Stimulated activated CD4-positive, alpha-beta T cell treated with anti-CD3 and anti-CD28 coated beads, Interleukin-1b, Interleukin-23, amount 100 ng/mL, for 4 hours (primary cell): ENCODE results near the gene UBL3.

Experiments used
- DNase-seq, 2 donors: peaks; one replicate each; pipeline ENCODE4 v3.0.0-alpha.2; 2020; ENCODE audit warnings: low read depth in 2 of 2

The UBL3 gene

DNA sequence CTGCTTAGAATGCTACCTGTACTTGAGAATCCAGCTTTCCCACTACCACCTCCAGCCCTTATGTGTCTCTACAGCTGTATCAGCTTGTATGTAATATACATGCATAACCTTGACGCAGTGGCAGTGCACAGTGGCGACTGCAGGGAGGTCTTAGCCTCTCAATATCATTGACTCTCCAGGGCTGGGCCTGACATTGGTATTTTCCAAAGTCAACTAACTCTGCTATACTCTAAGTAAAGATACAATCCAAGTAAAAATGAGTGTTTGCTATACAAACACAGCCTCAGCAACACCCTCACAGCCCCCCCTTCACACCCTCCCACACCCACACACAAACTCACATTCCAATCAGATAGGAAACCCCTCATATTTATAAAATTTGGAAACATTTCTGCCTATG is 6.7 kb upstream of the UBL3 start:
- no peak for DNase-seq

DNA sequence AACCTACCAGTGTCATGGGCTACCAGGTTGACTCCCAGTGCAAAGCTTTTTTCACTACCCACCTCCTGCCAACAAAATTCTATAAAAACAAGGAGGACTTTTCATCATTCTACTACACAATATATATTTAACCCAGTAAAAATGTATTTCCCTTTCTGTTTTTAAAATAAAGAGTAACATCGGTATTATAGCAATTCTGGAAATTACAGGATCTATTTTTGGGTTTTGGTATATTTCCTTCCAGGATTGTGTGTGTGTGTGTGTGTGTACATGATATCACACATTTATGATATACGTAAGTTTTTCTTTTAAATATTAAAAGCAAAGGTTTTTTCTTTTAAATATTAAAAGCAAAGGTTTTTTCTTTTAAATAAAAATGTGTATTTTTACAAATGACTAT is 6.0 kb upstream of the UBL3 start:
- no peak for DNase-seq

DNA sequence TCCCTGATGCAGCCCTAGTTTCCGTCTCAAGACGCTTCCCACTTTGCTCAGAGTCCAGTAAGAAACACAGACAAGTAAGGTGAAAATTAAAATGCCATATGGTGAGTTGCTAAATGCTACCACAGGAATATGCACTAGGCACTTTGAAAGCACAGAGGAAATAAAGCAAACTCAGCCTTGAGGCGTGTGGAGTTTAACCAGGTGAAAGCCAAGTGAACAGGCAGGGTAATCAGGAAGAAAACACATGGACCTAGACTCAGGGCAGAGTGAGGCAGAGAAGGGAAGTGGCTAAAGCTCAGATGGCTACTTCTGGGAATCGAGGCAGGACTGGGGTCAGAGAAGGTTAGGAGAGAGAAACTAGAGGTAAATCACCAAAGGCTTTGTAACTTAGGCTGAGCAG is 5.4 kb upstream of the UBL3 start:
- DNase-seq: no peak

DNA sequence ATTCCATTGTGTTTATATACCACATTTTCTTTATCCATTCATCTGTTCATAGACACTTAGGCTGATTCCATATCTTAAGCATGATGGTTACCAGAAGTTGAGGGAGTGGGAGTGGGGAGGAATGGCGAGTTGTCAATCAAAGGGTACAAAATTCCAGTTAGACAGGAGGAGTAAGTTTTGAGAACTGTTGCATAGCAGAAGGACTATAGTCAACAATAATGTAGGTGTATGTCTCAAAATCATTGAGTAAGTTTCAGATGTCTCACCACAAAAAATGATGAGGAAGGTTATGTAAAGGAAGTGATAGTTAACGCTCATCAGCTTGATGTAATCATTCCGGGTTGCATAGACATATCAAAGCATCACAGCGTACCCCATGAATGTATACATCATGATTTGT is 4.6 kb upstream of the UBL3 start:
- no peak for DNase-seq

DNA sequence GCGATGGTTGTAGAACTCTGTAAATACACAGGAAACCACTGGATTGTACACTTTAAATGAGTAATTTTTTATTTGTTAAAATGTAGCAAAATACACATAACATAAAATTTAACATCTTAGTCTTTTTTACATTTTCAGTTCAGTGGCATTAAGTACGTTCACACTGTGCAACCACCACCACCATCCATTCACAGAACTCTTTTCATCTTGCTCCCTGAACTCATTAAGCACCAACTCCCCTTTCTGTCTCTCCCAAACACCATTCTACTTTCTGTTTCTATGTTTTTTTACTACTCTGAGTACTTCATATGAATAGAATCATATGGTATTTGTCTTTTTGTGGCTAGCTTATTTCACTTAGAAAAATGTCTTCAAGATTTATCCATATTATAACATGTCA is 2.7 kb upstream of the UBL3 start:
- no peak for DNase-seq

DNA sequence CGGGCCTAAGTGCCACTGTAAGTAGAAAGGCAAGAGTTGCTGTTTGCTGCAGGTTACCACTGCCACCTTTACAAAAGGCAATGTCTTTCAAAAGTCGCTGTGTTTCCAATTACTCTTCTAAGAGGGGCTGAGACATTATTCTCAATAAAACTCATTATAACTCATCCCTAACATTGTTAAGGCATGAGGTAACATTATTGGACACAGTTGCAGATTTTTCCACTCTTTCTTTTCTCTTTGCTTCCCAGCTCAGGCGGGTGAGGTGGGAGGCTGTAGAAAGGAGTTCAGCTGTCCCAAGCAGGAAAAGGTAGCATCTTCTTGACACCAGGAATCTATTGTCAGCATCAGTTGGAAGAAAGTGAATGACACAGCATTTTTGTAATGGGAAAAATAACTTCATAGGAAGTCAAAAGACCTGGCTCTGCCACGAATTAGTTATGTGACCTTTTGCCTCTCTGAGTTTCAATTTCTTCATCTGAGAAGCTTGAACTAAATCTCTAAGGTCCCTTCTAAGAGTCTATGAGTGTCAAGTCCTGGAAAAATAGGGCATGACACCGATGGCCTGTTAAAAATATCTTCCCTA is 2.1 kb upstream of the UBL3 start:
- no peak for DNase-seq

DNA sequence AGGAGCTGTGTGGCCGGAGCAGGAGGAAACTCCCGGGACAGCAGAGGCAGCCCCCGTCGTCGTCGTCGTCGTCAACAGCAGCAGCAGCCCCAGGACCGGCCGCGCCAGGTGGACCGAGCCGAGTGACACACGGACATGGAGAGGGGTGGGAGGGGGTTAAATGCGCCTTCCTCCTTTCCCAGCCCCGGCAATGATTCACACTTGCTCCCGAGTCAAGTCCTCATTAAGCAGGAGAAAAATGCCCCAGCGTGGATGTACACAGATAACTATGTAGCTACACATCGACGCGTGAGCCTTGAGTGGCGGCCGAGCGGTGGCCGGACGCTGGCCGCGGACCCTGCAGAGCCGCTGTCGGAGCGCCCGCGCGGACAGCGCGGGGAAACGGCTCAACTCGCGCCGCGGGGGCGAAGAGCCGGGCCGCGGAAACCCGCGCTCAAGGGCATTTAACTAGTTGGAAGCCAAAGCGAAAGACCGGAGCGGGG is 645 bp downstream of the UBL3 start:
- peak in 1 of 2 donors; percentile 6 for DNase-seq

DNA sequence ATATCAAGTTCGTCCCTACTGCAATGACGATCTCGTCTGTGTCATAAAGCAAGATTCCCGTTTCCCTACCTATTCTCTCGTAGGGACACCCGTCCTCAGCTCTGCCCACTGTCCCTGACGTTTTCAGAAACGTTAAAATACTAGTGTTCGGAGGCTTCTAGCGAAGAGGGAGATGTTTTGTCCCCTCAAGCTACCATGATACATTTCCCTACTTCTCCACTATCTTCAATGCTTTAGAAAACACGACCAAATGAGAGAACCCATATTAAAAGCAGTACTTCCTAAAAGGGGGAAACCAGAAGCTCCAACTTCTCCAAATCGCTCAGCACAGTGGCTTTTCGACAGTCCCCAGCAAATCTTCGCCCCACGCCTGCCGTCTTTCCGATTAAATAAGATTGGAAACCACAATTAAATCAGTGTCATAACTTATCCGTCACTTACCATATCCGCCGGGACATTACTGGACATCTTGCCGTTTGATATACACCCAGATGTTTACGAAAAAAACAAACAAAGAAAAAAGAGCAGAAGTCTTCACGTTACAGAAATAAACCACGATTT is 1.3 kb downstream of the UBL3 start:
- no peak for DNase-seq

DNA sequence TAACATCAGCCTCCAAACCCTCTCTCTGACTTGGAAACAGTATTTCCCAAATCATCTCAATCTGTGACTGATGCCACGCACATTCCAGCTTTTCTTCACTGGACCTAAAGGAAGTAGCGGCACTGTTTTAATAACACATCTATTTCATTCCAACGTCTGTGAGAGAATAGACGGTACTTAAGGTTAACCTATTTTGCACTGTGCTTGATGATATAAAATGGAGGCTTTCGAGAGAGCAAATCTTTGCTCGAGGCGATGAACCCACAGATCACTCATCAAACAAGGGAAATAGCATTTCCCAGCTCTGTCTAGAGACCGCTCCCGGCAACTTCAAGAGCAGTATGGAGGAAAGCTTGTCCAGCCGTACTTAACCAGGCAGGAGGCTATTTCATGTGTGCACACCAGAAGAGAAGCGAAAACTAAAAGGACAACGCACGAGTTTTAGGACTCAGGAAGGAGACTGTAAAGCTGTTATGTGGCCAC is 2.9 kb downstream of the UBL3 start:
- no peak for DNase-seq

DNA sequence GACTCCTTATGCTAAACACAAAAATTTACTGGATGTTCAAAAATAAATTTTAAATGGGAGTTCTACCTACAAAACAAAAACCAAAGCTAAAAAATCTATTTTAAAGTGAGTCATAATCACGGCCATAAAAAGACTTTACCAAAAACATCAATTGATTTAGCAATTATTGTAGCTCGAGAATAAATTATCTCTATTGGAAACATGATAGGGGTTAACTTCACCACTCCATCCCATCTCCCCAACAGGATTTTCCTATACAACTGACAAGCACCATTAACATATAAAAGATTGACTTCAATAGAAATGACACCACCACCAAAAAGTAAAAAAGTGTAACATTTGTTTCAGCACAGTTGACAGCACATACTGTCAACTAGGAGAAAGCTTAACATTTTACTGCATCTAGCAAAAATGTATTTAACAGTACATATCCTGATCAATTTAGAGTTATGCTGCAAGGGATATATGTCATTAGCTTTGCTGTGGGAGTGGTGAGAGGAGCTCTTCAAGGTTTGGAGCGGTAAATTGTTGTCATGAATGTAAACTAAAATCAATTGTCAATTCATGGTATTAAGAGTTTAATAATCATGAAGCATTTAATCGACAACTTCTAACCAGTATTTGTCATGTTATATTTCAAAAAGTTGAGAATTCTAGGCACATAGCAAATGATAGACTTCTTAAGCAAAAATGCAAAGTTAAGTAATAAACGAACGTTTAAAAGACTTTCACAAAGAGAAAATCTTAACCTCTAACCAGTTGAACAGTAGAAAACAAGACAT is 3.8 kb downstream of the UBL3 start:
- no peak for DNase-seq

DNA sequence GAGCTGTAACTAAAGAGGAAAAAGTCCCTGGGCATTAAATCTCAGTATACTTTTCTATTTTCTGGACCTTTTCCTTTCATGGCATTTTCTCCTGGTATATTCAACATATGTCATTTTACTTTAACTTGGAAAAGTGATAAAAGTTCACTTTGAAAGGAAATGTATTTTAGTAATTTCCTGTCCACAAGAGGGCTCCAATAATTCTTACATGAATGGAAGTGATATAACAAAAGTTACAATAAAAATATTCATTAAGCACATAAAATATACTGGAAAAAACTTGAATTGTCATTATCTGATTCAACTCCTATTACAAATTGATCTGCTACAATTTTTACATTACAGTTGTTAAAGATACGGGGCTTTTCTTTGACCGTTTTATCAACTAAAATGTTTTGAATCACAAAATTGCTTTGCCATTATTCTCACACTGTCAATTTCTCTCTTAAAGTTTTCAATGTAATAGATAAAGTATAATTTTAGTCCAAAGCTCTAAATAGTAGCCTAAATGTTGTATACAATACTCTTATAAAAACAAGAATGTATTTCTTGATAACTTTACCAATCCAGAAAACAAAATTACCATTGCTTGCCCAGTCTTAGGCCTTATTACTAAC is 4.9 kb downstream of the UBL3 start:
- DNase-seq: no peak

DNA sequence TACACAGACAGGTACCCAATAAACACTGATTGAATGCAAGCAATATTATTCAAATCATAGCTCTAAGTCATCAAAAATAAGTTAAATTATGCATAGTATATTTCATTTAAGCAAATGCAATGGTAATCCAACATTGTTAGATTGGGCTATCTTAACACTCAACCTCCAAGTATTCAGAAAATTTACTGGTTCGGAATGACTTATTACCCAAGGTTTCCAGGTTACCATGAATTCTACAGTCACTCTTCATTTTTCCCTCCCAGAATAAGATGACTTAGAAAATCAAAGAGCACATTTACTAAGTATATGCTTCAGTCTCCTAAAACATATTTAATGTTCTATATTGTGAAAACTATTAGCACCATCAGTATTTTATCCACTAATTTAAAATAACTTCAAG is 6.0 kb downstream of the UBL3 start:
- DNase-seq: no peak

DNA sequence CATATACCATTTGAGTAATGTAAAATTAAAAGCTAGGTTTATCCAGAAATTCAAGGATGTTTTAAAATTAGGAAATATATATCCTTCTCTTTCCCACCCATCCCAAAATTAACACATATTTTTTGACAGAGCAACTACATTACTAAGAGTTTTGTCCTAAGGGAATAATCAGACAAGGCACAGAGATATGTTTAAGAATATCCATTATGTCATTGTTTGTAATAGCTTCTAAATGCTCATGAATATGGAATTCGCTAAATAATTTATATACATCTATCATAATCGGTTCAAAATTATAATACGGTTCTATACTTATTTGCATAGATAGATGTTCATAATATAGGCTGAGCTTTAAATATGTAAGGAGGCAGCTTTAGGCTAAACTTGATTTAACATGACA is 9.8 kb downstream of the UBL3 start:
- no peak for DNase-seq

DNA sequence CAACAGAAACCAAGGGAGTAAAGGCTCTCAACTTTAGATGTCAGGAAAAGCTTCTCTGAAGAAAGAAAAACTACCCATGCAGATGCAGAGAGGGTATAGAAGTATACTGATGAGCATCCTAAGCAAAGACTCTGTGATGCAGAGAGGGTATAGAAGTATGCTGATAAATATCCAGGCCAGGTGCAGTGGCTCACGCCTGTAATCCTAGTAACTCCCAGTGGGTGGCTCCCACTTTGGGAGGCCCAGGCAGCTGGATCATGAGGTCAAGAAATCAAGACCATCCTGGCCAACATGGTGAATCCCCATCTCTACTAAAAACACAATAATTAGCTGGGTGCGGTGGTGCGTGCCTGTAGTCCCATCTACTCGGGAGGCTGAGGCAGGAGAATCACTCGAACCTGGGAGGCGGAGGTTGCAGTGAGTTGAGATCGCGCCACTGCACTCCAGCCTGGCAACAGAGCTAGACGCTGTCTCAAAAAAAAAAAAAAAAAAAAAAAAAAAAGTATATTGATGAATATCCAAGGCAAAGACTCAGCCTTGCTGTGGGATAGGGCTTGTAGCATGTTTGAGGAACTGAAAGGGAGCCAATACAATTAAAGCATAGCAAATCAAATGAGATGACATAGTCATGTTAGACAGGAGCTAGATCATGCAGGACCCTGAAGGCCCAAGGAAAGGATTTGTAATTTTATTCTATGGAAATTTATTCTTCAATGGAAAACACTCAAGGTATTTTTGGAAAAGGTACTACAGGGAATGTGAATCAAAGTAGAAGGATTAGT is 14.9 kb downstream of the UBL3 start:
- DNase-seq: no peak

DNA sequence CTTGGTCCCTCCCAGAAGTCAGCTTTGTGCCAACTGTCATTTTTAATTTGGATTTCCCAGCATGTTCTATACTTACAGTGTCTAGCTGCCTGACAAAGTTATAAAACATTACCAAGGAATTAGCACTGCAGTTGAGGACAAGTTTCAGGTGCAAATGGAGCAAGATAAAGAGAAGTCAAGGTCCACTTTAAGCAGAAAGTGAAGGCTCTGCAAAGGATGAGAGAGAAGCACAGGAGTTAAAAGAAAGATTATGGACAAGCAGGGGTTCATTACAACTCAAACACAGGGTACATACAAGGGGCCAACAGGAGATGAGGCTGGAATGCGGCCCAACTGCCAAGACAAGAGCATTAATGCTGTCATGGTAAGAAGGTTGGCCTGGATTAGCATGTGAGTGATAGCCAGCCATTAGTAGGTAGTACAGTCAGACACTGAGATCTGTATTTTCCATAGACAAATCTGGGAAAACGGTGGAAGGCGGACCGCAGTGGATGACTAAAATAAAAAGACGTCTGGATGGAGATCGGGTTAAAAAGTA is 17.6 kb downstream of the UBL3 start:
- no peak for DNase-seq

DNA sequence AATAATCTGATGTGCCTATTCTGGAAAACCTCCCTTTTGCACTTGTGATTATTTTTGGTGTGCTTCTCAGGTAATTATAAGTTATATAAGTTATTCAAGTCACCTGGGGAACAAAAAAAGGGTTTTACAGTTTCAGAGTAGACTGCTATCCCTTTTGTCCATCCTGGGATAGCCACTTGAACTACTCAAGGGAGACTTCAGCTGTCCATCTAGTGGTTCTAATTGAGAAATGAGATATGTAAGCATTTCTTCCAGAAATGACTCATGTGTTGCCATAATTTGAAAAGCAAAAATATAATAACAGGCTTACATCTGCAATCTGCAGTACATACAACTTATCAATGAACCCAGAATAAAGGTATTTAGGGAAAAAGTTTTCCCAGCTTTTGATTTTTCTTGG is 20.4 kb downstream of the UBL3 start:
- DNase-seq: no peak

DNA sequence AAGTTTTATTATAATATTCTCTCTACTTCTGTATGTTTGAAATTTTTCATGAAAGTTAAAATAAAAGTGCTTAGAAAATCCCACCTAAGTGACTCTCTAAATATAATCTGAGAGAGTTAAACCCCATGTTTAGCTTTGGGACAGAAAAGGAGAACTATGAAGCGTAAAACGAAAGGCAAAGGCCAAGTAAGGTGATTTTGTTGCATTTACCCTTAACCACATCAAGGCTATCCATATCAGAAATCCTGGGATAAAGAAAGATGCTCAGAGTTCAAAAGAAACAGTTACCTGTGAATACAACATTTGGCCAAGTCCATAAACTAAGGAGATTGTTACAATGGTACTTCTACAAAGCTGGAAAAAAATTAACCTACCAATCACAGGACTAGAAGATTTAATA is 31.3 kb downstream of the UBL3 start:
- DNase-seq: no peak

DNA sequence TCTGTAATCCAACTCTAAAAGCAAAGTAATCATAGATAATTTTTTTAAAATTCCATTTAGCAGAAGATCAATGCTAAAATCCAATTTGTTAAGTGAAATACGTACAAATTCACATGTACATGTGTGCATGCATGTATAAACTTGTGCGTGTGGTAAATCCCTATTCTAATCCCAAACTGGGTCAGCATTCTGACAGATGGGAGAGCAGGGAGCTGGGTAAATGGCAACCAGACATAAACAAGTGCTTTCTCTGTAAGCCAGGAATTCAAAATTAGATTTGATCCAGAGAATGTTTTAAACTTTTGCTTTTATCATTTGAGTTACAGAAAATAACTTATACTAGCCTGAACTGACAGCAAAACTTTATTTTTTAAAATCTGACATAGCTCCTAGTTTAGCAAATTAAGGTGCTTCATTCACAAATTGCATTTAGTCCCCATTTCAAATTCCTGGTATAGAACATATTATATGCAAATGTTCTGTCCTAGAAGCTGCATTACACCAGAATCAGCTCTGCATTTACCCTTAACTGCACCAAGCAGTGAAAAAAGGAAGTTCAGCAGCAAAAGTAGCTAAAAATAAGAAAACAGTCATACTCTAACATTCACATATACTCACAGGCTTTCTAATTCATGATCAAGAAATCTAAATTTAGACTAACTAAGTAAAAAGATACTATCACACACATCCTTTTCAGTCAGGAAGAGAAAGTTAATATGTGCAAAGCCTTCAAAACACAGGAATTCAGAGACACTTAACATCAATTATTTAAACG is 32.6 kb downstream of the UBL3 start:
- DNase-seq: no peak

DNA sequence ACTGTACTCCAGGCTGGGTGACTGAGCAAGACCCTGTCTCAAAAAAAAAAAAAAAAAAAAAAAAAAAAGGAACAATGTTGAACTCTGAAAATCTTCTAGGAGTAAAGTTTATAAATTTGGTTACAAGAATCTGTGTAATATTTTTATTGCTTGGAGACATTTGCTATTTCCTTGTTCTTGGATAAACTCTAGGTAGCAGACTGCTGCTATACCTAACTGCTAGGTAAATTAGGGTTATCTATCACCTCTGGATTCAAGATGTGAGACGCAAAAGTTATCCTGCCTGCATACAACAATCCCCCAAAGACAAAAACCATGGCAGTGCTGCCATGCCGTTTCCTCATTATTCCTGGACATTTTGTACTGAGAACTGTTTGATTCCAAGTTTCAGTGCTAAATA is 33.7 kb downstream of the UBL3 start:
- DNase-seq: no peak

DNA sequence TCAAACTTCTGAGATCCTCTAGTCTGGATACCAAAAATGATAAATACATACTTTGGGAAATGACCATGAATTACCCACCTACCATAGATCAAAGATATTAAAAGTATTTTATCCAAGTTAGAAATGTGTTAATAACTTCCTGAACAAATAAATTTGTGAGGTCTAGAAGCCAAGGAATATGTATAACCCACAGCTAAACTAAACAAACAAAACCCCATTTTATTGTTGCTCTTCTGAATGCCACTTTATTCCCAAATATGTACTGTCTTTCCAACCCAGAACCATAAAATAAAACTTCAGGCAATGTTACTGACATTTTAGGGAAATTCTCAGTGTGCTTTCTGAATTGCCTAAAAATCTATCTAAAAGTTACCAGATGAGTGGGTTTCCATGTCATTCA is 35.1 kb downstream of the UBL3 start:
- no peak for DNase-seq

DNA sequence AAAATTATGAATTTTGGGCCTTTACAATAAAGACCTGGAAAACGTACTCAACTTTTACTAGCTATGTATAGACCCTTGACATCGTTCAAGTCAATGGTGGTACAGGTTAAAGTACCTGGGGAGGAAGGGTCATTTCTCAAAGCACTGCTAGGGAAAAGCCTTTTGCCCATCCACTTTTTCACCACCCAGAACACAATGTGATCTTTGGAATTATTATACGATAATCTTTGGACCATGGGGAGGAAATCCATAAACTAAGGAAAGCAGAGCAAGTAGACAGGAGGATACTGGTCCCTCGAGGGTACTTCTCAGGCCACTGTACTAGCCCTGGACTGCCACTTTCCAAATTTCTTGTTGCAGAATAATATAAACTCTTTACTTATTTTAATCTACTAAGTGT is 39.5 kb downstream of the UBL3 start:
- no peak for DNase-seq
